Measurements from ENCODE around the gene TESK2. TPM values are rescaled to one million over a fixed set of nuclear protein-coding genes. Genes with fewer than 3 reads are reported as not detected.
A peak's percentile ranks its signal among the peaks of the same experiment; 100 is the strongest.

Gene TESK2
- polyA plus RNA-seq, 4 donors, result 6.2 to 7.5 (median 6.9) TPM

- DNase-seq (ENCODE audit: low read depth in 4 of 4, low spot score in 3 of 4), result no peak
Observed at GRCh38 chr1:45317166-45317565, 173.8 kb downstream of the TESK2 start.

- no peak for DNase-seq (ENCODE audit: low read depth in 4 of 4, low spot score in 3 of 4)
Observed at GRCh38 chr1:45314266-45314665, 176.7 kb downstream of the TESK2 start.

- DNase-seq (ENCODE audit: low read depth in 4 of 4, low spot score in 3 of 4), result no peak
Observed at GRCh38 chr1:45306905-45307304, 184.1 kb downstream of the TESK2 start.

- DNase-seq (ENCODE audit: low read depth in 4 of 4, low spot score in 3 of 4), result no peak
Observed at GRCh38 chr1:45306319-45306718, 184.6 kb downstream of the TESK2 start.

GRCh38 chr1:45305231-45305630, 185.7 kb downstream of the TESK2 start:
- no peak for DNase-seq (ENCODE audit: low read depth in 4 of 4, low spot score in 3 of 4)

GRCh38 chr1:45304311-45305081, 186.5 kb downstream of the TESK2 start:
- DNase-seq (ENCODE audit: low read depth in 4 of 4, low spot score in 3 of 4), result no peak

- peak; percentile 92 to 95 (median 94) for DNase-seq (ENCODE audit: low read depth in 4 of 4, low spot score in 3 of 4)
Observed at GRCh38 chr1:45303520-45304310, 187.2 kb downstream of the TESK2 start.

GRCh38 chr1:45302505-45303150, 188.3 kb downstream of the TESK2 start:
- DNase-seq (ENCODE audit: low read depth in 4 of 4, low spot score in 3 of 4), result no peak

GRCh38 chr1:45300669-45300997, 190.3 kb downstream of the TESK2 start:
- DNase-seq (ENCODE audit: low read depth in 4 of 4, low spot score in 3 of 4), result no peak

GRCh38 chr1:45299981-45300668, 190.8 kb downstream of the TESK2 start:
- DNase-seq (ENCODE audit: low read depth in 4 of 4, low spot score in 3 of 4), result peak; percentile 37 to 74 (median 48)

GRCh38 chr1:45299296-45299695, 191.7 kb downstream of the TESK2 start:
- no peak for DNase-seq (ENCODE audit: low read depth in 4 of 4, low spot score in 3 of 4)

- DNase-seq (ENCODE audit: low read depth in 4 of 4, low spot score in 3 of 4), result no peak
Observed at GRCh38 chr1:45297666-45298356, 193.2 kb downstream of the TESK2 start.

Other genes with a start within 250 kb of the TESK2 start
- 1 to 10 TPM; 2.9 to 4.8 (median 3.6) TPM for gene HPDL, start 164.3 kb downstream of the TESK2 start, polyA plus RNA-seq (ENCODE audit: insufficient read length in 4 of 4)
- gene TOE1, start 151.0 kb downstream of the TESK2 start, polyA plus RNA-seq (ENCODE audit: insufficient read length in 4 of 4), result 10 to 100 TPM; 12.9 to 16.0 (median 14.6) TPM
- gene MUTYH, start 150.7 kb downstream of the TESK2 start, polyA plus RNA-seq (ENCODE audit: insufficient read length in 4 of 4), result 10 to 100 TPM; 26.4 to 31.3 (median 31.0) TPM
- 1 to 10 TPM; 1.5 to 2.0 (median 1.7) TPM for gene CCDC163, start 8.9 kb upstream of the TESK2 start, polyA plus RNA-seq (ENCODE audit: insufficient read length in 4 of 4)
- gene MMACHC, start 9.1 kb upstream of the TESK2 start, polyA plus RNA-seq (ENCODE audit: insufficient read length in 4 of 4), result 10 to 100 TPM; 12.5 to 14.8 (median 13.4) TPM
- gene PRDX1, start 30.7 kb upstream of the TESK2 start, polyA plus RNA-seq (ENCODE audit: insufficient read length in 4 of 4), result 100 to 1,000 TPM; 337 to 402 (median 390) TPM
- 100 to 1,000 TPM; 248 to 336 (median 277) TPM for gene AKR1A1, start 59.7 kb upstream of the TESK2 start, polyA plus RNA-seq (ENCODE audit: insufficient read length in 4 of 4)
- 100 to 1,000 TPM; 271 to 301 (median 279) TPM for gene NASP, start 92.9 kb upstream of the TESK2 start, polyA plus RNA-seq (ENCODE audit: insufficient read length in 4 of 4)
- gene CCDC17, start 132.9 kb upstream of the TESK2 start, polyA plus RNA-seq (ENCODE audit: insufficient read length in 4 of 4), result 1 to 10 TPM in 3 of 4 donors, under 1 TPM in 1; 0.85 to 2.6 (median 1.8) TPM
- 100 to 1,000 TPM in 3 of 4 donors, 10 to 100 TPM in 1; 89.8 to 132 (median 114) TPM for gene GPBP1L1, start 195.4 kb upstream of the TESK2 start, polyA plus RNA-seq (ENCODE audit: insufficient read length in 4 of 4)
- 10 to 100 TPM; 51.6 to 57.7 (median 54.2) TPM for gene TMEM69, start 197.0 kb upstream of the TESK2 start, polyA plus RNA-seq (ENCODE audit: insufficient read length in 4 of 4)